ACHN (cell line): Measurements from ENCODE around the gene ITGB4.

Experiments
- DNase-seq: peaks from one replicate; pipeline ENCODE4 v3.0.0-alpha.2; 2015
- in situ Hi-C: cut with HindIII; loops from 2 replicates; pipeline ENCODE4 v1.10.0; 2017; ENCODE audit warnings: low sequenced_read_pairs, low pct_ligation_motif_present, low pct_unique_long_range_greater_than_20kb

Gene ITGB4

GRCh38 chr17:75724016-75725003 is 3.1 kb downstream of the ITGB4 start:
- in situ Hi-C loops: no loop called here
- DNase-seq: no peak

- in situ Hi-C loops: no loop called here
- no peak for DNase-seq
Measured at GRCh38 chr17:75725504-75725903, 4.2 kb downstream of the ITGB4 start.

DNA sequence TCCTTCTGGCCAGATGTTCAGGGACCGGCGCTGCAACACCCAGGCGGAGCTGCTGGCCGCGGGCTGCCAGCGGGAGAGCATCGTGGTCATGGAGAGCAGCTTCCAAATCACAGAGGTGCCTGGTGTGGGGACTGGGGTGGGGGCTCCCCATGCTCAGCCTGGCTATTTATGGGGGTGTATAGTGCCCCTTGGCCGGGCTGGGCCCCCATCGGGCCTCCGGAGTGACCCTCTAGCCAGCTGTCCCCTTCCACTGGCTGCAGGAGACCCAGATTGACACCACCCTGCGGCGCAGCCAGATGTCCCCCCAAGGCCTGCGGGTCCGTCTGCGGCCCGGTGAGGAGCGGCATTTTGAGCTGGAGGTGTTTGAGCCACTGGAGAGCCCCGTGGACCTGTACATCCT is 6.1 kb downstream of the ITGB4 start:
- in situ Hi-C loops: no loop called here
- no peak for DNase-seq

GRCh38 chr17:75729351-75729750 is 8.1 kb downstream of the ITGB4 start:
- DNase-seq: no peak
- in situ Hi-C loops: no loop called here

GRCh38 chr17:75730065-75730464 is 8.8 kb downstream of the ITGB4 start:
- in situ Hi-C loops: no loop called here
- no peak for DNase-seq

DNA sequence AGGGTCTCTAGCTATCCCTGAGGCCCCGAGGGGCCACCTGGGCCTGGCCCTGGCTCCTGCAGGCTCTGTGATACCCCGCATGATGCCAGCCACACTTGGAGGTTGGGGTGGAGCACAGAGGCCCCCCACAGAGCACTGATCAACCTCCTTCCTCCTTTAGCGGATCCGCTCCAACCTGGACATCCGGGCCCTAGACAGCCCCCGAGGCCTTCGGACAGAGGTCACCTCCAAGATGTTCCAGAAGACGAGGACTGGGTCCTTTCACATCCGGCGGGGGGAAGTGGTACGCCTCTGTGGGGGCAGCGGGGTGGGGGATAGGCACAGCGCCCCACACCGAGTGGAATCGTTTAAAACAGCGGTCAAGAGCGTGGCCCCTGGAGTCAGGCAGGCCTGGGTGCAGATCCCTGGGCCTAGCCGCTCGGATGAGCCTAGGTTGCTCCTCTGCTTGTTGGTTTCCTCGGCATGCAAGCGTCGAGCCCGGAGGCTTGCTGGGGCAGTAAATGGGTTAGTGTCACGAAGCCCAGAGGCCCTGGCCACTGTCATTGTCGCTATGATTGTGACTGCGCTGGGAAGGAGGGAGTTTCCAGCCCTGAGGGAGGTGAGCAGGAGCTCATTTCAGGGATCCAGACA is 9.9 kb downstream of the ITGB4 start:
- in situ Hi-C loops: no loop called here
- DNase-seq: no peak

DNA sequence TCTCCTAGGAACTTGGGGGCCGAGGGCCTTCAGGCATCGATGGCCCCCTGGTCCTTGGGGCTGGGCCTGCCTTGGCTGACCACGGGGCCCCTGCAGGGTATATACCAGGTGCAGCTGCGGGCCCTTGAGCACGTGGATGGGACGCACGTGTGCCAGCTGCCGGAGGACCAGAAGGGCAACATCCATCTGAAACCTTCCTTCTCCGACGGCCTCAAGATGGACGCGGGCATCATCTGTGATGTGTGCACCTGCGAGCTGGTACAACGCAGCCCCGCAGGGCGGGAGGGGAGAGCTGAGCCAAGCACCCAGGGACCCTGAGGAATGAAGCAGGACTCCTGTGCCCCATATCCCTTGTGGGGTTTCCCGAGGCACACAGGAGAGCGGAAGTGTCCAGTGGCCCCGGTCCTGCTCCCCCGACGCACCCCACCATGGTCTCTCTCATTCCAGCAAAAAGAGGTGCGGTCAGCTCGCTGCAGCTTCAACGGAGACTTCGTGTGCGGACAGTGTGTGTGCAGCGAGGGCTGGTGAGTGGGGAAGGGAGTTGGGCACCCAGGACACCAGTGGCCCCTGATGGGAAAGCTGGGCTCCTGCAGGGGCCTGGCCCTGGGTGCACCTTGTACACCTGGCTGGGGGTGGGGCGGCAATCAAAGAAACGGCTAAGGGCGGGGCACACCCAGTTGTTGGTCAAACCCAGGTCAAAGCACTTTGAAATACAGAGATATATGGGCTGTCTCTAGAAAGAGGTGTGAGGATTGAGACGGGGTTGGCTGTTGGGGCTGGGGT is 10.6 kb downstream of the ITGB4 start:
- no peak for DNase-seq
- in situ Hi-C loops: no loop called here

- in situ Hi-C loops: no loop called here
- no peak for DNase-seq
Measured at GRCh38 chr17:75733471-75733870, 12.2 kb downstream of the ITGB4 start.

DNA sequence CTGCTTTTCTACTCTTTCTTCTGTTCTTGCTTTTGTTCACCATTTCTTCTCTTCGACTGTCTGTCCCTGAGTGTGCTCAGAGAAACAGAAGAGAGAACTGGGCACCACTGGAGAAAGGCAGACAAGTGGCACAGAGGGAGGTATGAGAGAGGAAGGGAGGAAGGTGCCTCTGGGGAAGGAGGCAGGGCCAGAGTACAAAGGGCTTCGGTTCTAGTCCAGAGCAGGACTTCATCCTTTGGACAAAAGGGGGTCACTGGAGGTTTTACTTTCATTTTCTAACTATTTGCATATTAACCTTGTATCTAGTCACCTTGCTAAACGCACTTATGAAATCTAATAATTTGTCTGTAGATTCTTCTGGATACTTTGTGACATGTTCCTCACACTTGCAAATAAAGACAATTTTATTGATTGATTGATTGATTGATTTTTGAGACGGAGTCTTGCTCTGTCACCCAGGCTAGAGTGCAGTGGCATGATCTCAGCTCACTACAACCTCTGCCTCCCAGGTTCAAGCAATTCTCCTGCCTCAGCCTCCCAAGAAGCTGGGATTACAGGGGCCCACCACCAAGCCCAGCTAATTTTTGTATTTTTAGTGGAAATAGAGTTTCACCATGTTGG is 13.5 kb downstream of the ITGB4 start:
- DNase-seq: no peak
- in situ Hi-C loops: no loop called here

DNA sequence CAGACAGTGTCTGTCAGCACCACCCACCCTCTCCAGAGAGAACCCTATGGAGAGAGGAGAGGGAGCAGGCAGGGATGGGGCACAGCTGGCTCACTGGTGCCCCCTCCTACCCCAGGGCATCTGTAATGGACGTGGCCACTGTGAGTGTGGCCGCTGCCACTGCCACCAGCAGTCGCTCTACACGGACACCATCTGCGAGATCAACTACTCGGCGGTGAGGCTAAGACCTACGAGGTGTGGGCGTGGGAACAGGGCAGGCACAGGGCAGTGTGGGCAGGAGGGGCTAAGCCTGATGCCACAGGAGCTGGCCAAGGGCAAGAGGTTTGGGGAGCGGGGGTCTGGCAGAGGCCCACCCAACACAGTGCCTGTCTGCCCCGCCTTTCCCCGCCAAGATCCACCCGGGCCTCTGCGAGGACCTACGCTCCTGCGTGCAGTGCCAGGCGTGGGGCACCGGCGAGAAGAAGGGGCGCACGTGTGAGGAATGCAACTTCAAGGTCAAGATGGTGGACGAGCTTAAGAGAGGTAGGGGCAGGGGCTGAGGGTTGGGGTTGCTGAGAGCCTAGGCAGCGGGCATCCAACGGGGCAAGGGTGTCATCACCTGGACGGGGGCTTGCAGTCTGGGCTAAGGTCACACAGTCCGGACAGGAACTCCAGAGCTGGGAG is 15.0 kb downstream of the ITGB4 start:
- in situ Hi-C loops: no loop called here

DNA sequence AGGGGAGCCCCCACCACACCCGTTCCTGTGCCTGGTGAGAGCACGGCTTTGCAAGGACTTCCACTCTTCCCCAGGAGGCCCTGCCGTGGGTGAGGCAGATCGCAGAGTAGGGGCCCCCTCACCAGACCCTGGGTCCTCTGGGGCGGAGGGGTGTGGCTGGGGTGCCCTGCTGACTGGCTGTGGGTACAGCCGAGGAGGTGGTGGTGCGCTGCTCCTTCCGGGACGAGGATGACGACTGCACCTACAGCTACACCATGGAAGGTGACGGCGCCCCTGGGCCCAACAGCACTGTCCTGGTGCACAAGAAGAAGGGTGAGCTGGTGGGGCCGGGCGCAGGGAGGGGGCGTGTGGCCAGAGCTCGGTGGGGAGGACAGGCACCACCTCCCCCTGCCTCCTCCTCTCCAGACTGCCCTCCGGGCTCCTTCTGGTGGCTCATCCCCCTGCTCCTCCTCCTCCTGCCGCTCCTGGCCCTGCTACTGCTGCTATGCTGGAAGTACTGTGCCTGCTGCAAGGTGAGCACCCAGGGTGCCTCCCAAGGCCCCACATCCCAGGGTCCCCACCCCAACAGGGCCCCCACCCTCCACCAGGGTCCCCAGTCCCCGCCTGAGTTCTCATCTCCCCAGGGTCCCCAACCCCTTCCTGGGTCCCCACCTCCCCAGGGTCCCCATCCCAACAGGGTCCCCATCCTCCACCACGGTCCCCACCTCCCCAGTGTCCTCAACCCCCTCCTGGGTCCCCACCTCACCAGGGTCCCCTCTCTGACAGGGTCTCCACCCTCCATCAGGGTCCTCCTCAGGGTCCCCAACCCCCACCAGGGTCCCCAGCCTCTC is 16.1 kb downstream of the ITGB4 start:
- in situ Hi-C loops: no loop called here
- DNase-seq: no peak

More for the DNA sequence above, 15.0 kb downstream of the ITGB4 start:
- no peak for DNase-seq

DNA sequence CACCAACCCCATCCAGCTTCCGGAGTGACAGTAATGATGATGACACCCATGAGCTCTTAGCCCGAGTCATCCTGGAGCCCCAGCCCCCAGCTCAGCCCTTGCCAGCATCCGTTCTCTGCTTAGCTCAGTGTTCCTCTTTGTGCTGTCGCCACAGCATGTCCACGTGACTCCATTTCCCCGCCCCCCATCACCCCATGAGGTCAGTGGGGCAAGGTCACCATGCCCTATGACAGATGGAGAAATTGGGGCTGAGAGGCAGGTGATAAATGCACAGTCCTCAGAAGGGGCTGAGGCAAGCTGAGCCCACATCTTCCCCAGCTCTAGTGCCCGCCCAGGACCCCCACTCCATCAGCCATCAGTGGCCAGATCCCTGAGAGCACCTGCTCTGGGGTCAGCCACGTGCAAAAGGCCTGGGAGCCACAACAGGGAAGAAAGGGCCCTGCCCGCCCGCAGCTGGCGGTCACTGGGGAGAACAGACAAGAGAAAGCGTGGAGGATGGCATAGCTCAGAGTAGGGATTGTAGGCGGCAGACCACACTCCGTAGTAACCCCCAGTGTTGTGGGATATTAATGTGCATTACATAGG is 17.1 kb downstream of the ITGB4 start:
- in situ Hi-C loops: no loop called here
- DNase-seq: no peak

GRCh38 chr17:75739174-75739573 is 17.9 kb downstream of the ITGB4 start:
- no peak for DNase-seq
- in situ Hi-C loops: no loop called here

GRCh38 chr17:75739801-75740200 is 18.5 kb downstream of the ITGB4 start:
- in situ Hi-C loops: loop anchor here (10.0 kb wide), 1 partner anchor 65 kb away; no protein-coding TSS in a partner anchor
- DNase-seq: no peak

DNA sequence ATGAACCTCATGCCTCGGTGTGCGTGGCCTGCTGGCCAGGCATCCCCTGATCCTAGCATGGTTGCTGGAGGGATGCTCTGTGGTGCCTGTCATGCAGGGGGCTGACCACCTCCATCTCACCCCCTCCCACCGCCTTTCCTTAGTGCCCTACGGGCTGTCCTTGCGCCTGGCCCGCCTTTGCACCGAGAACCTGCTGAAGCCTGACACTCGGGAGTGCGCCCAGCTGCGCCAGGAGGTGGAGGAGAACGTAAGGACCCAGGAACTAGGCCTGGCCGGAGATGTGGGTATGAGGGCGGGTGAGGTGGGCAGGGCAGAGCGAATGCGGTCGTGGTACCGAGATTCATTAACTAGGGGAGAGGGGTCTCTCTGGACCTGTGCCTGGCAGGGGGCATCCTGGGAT is 19.0 kb downstream of the ITGB4 start:
- in situ Hi-C loops: loop anchor here (10.0 kb wide), 1 partner anchor 65 kb away; no protein-coding TSS in a partner anchor
- DNase-seq: no peak

GRCh38 chr17:75740631-75741077 is 19.4 kb downstream of the ITGB4 start:
- in situ Hi-C loops: loop anchor here (10.0 kb wide), 1 partner anchor 66 kb away; no protein-coding TSS in a partner anchor
- no peak for DNase-seq

DNA sequence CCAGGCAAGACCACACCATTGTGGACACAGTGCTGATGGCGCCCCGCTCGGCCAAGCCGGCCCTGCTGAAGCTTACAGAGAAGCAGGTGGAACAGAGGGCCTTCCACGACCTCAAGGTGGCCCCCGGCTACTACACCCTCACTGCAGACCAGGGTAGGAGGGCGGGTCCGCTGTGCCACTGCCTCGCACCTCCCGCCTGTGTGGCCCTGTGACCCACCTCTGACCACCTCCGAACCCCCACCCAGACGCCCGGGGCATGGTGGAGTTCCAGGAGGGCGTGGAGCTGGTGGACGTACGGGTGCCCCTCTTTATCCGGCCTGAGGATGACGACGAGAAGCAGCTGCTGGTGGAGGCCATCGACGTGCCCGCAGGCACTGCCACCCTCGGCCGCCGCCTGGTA is 21.1 kb downstream of the ITGB4 start:
- in situ Hi-C loops: loop anchor here (10.0 kb wide), 1 partner anchor 68 kb away; no protein-coding TSS in a partner anchor

More for the DNA sequence above, 21.1 kb downstream of the ITGB4 start:
- no peak for DNase-seq
